Activated CD4-positive, CD25-positive, alpha-beta regulatory T cell treated with anti-CD3 and anti-CD28 coated beads, Interleukin-2, amount 50 U/mL, for 72 hours (primary cell): ENCODE results near the gene ZBTB7C.

Experiments used
- DNase-seq: peaks from one replicate; pipeline ENCODE4 v3.0.0; 2021

Gene ZBTB7C

DNA sequence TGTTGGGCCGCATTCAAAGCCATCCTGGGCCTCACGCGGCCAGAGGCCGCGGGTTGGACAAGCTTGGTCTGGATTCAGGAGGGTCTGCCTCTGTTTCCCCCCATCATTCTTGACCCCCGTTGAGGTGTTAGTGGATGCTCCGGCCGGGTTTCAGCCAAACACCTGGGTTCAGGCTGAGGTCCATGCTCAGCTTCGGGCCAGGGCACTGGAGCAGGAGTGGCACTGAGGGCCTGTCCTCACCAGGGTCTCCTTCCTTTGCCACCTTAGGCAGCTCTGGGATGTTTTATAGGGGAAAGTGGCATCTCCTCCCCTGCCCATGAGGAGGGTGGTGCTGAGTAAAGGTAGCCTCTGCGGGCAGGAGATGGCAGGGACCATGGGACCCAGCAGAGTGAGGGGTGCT, 401.8 kb downstream of the ZBTB7C start:
- DNase-seq = no peak

DNA sequence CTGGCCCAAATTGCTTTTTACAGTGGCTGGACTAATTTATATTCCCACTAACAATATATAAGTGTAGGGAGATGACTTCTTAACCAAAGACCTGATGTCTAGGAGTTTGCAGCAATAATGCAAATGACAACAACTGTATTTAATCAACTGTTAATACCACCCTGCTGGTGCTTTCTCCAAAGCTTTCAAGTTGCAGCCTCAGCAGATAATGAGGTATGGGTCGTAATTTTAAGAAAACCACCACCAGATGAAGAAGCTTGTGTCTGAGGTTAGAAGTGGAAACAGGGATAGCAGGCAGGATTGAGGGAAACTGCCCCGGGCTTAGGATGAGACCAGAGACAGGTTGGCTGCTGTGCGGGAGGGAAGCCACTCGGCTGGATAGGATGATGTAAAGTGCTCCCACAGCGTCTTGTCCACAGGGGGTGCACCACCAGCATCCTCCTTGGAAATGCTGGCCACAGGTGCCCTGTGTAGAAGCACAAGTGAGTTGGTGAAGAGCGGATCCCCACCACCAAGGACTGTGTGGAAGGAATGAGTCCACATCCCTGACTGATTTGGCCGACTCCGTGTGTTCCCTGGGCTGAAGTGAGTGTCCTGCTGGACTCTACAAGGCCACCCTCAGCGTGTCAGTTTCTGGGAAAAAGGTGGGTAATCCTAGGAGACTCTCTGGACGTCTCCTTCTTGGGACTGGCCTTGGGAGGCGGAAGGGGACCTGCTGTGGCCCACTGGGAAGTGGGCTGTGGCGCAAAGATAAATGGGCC, 402.6 kb downstream of the ZBTB7C start:
- no peak for DNase-seq

- no peak for DNase-seq
These were observed 404.6 kb downstream of the ZBTB7C start for GRCh38 chr18:48004577-48004976.

DNA sequence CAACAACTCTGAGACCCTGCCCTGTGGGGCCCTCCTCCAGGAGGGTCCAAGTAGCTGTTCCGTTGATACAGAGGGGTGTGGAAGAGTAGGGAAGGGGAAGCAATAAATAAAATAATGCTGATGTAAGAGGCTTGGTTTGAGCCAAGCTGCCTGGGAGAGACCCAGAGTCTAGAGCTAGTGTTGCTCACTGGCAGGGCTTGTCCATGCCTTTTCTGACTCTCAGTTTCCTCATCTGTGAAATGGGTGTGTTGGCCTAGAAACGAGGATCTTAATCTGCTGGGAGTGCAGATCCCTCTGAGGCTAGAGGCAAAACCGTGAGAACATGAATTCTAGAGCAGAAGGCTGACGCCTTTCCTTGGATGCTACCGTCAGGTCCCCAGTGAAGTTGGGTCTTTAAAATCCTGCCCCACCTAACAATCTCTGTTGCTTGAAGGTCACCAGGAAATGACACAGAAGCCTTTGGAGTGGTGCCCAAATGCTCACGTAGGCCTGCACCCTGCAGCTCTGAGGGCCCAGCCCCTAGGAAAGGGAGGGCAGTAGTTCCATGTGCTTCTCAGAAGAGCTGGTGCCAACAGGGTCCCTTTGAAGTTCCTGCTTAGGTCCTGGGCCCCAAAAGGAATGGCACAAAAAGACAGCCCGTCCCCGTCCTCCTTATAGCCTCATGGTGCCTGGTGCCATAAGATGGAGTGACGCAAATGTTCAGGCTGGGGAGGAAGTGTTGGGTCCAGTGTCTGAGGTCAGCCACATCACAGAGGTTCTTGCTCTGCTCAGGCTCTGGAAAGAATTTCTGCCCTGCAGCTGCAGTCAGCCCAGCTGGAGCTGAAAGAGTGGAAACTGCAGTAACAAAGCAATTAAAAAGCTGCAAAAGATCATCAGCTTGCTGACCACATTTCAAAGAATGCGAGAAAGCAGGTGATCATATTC, 405.5 kb downstream of the ZBTB7C start:
- no peak for DNase-seq

- DNase-seq = no peak
These were observed 406.2 kb downstream of the ZBTB7C start for GRCh38 chr18:48002933-48003365.

DNA sequence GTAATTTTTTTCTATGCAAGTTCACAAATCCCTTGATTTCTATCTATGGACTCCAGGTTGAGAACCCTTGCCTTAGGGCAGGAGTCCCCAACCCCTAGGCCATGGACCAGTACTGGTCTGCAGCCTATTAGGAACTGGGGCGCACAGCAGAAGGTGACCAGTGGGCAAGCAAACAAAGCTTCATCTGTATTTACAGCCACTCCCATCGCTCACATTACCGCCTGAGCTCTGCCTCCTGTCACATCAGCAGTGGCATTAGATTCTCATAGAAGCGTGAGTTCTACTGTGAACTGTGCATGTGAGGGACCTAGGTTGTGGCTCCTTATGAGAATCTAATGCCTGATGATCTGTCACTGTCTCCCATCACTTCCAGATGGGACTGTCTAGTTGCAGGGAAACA, 408.5 kb downstream of the ZBTB7C start:
- no peak for DNase-seq

- DNase-seq = no peak
These were observed 409.4 kb downstream of the ZBTB7C start for GRCh38 chr18:47999801-48000248.

DNA sequence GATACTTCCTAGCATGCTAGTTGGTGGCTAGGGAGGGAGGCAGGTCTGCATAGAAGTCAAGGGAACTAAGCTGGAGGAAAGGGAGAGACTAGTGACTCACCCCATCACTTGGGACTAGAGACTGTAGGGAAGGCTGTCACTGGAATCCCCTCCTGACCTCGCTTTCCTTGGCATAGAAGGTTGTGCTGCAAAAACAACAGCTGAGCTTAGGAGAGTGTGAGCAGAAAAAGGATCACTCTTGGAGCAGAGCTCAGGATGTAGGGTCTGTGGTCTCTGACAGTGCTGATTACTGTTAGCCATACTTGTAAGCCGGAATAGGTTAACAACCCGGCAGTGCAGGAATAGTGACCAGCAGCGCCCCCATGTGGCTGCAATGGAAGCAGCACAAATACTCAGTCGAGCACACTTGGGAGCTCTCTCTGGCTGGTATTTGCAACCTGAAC, 411.8 kb downstream of the ZBTB7C start:
- DNase-seq = peak; percentile 43

GRCh38 chr18:47996091-47996541, 413.1 kb downstream of the ZBTB7C start:
- no peak for DNase-seq

DNA sequence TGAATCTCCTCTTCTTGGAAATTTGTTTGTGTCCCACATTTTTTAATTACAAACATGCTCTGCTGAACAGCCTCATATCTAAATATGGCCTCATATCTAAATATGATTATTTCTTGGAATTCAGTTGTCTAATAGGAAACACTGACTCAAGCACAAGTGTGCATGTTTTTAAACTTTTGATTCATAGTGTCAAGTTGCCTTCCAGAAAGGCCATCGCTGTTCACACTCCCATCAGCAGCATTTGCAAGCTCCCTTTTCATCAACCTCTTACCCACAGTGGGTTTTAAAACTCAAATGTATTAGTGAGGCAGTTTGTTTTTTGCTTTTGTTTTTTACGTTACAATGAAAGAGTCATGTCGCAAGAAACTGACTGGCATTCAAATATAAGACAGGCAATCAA, 413.5 kb downstream of the ZBTB7C start:
- no peak for DNase-seq

DNA sequence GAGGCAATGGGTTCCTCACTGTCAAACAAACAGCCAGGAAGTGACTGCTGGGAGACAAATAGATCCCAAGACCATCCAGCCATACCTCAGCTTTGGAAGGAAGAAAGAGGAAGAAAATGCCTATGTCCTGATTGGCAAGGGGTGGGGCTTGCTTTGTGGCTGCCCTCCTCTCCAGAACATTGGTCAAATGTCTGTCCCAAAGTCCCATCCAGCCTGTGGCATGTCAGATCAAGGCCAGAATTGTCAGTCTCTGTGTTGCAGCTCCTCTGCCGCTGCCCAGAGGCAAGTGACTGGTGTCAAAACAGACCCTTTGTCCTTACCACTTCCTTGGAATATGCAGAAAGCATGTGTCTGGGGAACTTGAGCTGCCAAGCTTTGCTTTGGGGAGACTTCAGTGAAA, 415.8 kb downstream of the ZBTB7C start:
- no peak for DNase-seq

DNA sequence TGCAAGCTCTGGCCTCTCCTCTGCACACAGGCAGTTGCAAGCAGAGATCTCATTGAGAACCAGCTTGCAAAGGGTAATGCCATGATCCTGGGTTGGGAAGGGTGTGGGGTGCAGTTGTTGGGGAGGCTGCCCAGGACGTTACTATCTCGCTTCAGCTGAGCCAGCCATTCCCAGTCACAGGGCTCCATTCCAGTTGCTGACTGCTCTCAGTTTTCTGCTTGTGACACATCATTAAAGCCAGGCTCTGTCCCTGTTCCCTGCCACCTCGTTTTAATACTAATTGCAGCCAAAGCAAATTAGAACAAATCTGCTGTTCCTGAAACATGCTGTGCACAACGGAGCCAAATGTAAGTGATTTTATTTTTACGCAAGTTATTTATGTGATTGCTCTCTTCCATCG, 416.2 kb downstream of the ZBTB7C start:
- DNase-seq = no peak

- no peak for DNase-seq
These were observed 416.9 kb downstream of the ZBTB7C start for GRCh38 chr18:47992266-47992665.

GRCh38 chr18:47990981-47991380, 418.2 kb downstream of the ZBTB7C start:
- DNase-seq = no peak

- DNase-seq = no peak
These were observed 421.8 kb downstream of the ZBTB7C start for GRCh38 chr18:47987388-47987699.

GRCh38 chr18:47986620-47987387, 422.4 kb downstream of the ZBTB7C start:
- DNase-seq = no peak

DNA sequence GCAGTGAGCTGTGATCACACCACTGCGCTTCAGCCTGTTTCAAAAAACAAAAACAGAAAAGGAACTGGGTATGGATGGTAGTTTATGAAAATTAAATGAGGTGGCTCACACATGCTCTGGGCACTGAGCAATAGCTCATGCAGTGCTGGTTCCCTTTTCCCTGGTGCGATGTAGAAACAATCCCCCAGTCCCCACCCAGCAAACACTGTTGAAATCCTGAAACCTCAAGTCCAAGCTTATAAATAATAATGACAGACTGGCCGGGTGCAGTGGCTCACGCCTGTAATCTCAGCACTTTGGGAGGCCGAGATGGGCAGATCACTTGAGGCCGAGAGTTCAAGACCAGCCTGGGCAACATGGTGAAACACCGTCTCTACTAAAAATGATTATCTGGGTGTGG, 423.3 kb downstream of the ZBTB7C start:
- no peak for DNase-seq

DNA sequence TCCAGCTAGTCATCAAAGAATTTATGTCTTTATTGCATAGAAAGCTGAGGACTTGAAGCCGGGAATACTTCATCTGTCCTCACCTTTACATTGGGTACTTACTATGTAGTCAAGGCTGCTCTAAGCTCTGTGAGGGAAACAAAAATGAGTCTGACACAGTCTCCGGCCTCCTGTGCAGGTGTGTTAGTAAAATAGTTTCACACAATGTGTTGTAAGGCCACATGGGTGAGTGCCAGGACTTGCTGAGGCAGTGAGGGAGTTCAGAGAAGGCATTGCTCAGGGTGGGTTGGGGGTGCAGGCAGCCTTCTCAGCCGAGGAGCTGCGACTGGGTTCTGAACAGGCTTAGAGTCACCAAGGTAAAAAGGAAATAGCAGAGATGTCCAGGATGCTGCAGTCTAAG, 424.2 kb downstream of the ZBTB7C start:
- DNase-seq = no peak

- DNase-seq = no peak
These were observed 425.2 kb downstream of the ZBTB7C start for GRCh38 chr18:47983946-47984345.

DNA sequence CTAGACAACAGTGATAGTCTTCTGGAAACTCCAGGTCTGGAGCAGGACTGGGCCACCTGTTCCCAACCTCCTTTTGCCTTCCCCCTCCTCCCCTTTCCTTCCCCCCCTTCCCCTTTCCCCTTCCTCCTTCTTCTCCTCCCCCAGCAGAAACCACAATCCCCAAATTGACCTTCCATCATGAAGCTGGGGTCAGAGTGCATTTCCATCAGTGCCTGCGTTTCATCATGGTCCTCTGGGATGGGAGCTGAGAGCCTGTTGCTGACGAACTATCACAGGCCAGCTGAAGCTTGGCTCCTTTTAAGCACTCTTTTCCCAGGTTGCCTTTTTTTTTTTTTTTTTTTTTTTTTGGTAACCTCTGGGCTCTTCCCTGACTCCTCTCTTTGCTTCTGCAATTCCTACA, 426.1 kb downstream of the ZBTB7C start:
- no peak for DNase-seq

DNA sequence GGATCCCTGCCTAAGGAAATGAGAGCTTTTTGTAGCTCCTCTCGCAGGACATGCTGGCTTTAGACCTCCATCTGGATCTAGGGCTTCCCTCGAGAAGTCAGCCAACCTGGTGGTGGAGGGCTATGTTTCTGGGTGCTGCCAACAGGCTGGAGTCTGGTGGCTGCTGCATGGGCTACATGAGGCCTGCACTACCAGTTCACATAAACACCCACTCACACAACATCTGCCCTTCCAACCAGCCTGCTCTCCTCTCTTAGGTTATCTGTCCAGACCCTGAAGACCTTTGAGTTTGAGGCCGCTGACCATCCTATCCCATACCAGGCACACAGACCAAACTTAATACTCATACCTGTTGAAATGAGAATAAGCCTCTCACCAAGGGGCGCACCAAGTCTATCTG, 427.4 kb downstream of the ZBTB7C start:
- no peak for DNase-seq

GRCh38 chr18:47981320-47981719, 427.9 kb downstream of the ZBTB7C start:
- DNase-seq = no peak

DNA sequence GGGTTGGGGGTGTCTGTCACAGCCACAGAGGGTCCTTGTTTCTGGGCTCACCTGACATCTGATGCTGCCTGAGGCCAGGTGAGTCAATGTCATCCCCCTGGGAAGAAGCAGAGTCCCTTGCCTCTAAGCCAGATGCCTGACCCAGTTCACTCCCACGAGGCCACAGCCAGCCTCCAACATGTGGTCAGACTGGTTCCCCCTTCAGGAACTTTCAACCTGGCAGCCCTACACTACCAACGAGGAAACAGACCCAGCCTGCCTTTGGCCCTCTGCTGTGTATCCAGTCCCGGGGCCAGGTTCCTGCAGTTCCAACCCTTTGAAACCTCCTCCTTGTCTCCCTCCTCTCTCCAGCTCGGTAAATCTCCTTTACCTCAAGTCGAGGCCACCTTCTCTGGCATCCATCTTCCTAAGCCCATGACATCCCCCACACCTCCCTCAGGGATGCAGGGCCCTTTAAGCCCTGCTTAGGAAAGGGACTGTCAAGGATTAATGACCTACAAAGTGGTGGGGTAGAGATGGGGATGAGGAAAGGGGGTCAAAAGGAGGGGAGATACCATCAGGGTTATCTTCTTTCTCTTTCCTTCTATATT, 429.5 kb downstream of the ZBTB7C start:
- DNase-seq = no peak
